OCI-LY1 (cell line): ENCODE measurements around the gene DEPP1.

Experiments
- EZH2 ChIP-seq: fragments of 200-600 bp; sonication (generic), shearing (Covaris generic); IDR thresholded peaks from 2 replicates; pipeline ENCODE4 v1.8.0; 2017; ENCODE audit warnings: borderline replicate concordance, mixed run types, mild to moderate bottlenecking, antibody characterized with exemption, low read length, moderate library complexity, mixed read lengths
- TF ChIP-seq, protein P1 (sequence below): fragments of 200-600 bp; sonication (generic), shearing (Covaris generic); IDR thresholded peaks from 2 replicates; pipeline ENCODE4 v1.5.1; 2017; ENCODE audit warnings: mild to moderate bottlenecking, antibody characterized with exemption, low read length, moderate library complexity, mixed read lengths

- TF ChIP-seq, protein P1, sequence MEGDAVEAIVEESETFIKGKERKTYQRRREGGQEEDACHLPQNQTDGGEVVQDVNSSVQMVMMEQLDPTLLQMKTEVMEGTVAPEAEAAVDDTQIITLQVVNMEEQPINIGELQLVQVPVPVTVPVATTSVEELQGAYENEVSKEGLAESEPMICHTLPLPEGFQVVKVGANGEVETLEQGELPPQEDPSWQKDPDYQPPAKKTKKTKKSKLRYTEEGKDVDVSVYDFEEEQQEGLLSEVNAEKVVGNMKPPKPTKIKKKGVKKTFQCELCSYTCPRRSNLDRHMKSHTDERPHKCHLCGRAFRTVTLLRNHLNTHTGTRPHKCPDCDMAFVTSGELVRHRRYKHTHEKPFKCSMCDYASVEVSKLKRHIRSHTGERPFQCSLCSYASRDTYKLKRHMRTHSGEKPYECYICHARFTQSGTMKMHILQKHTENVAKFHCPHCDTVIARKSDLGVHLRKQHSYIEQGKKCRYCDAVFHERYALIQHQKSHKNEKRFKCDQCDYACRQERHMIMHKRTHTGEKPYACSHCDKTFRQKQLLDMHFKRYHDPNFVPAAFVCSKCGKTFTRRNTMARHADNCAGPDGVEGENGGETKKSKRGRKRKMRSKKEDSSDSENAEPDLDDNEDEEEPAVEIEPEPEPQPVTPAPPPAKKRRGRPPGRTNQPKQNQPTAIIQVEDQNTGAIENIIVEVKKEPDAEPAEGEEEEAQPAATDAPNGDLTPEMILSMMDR: no peak
- no peak for TF ChIP-seq EZH2
These were observed 5.3 kb upstream of the DEPP1 start for GRCh38 chr10:44983895-44984278.
